Left renal cortex interstitium (tissue), 4 donors: ENCODE results near the gene GGCX. TPM values are rescaled to one million over a fixed set of nuclear protein-coding genes. Genes with fewer than 3 reads are reported as not detected.
A peak's percentile ranks its signal among the peaks of the same experiment; 100 is the strongest.
"Not testable (repeated sequence)": the region's sequence is repeated elsewhere in the genome, so short reads cannot be mapped to it uniquely, and the experiment has no call there.

Experiments used
- DNase-seq, 4 donors: peaks; one replicate each; pipeline ENCODE4 v3.0.0-alpha.2; 2013; ENCODE audit warnings: low read depth in 4 of 4, low spot score in 2 of 4, missing footprints in 1 of 4
- polyA plus RNA-seq, 4 donors: library from polyadenylated mRNA; unstranded; fragments of 120-200 nt; gene quantifications; one replicate each; pipeline ENCODE4 v1.2.1, GENCODE V29; 2013; ENCODE audit not compliant: insufficient read length in 4 of 4

The GGCX gene
- polyA plus RNA-seq, 4 donors: 42.1 to 48.1 (median 43.3) TPM

GRCh38 chr2:85544915-85545779, 16.1 kb downstream of the GGCX start:
- DNase-seq: not testable (repeated sequence)

- DNase-seq: not testable (repeated sequence)
Measured at GRCh38 chr2:85544254-85544691, 17.0 kb downstream of the GGCX start.

- no peak for DNase-seq
Measured at GRCh38 chr2:85542777-85543176, 18.5 kb downstream of the GGCX start.

- DNase-seq: no peak
Measured at GRCh38 chr2:85541753-85542457, 19.4 kb downstream of the GGCX start.

- DNase-seq: no peak
Measured at GRCh38 chr2:85541262-85541661, 20.0 kb downstream of the GGCX start.

GRCh38 chr2:85540133-85540648, 21.1 kb downstream of the GGCX start:
- no peak for DNase-seq

- peak in 3 of 4 donors; percentile 42 to 61 (median 55) for DNase-seq
Measured at GRCh38 chr2:85539361-85540132, 21.7 kb downstream of the GGCX start.

- peak; percentile 93 to 99 (median 97) for DNase-seq
Measured at GRCh38 chr2:85538507-85539360, 22.6 kb downstream of the GGCX start, which contains the start of gene MAT2A. MAT2A (plus strand) TSS chr2:85539168; CDS start chr2:85539288, 120 bp downstream.

GRCh38 chr2:85537600-85538506, 23.4 kb downstream of the GGCX start:
- DNase-seq: peak in 3 of 4 donors; percentile 43 to 65 (median 53)

- no peak for DNase-seq
Measured at GRCh38 chr2:85536479-85536878, 24.8 kb downstream of the GGCX start.

GRCh38 chr2:85534881-85535280, 26.4 kb downstream of the GGCX start:
- no peak for DNase-seq

- no peak for DNase-seq
Measured at GRCh38 chr2:85534099-85534498, 27.2 kb downstream of the GGCX start.

- no peak for DNase-seq
Measured at GRCh38 chr2:85531589-85531988, 29.7 kb downstream of the GGCX start.

- DNase-seq: no peak
Measured at GRCh38 chr2:85529809-85530208, 31.5 kb downstream of the GGCX start.

- DNase-seq: no peak
Measured at GRCh38 chr2:85528355-85528754, 32.9 kb downstream of the GGCX start.

GRCh38 chr2:85527787-85528186, 33.5 kb downstream of the GGCX start:
- no peak for DNase-seq

GRCh38 chr2:85525567-85525966, 35.7 kb downstream of the GGCX start:
- DNase-seq: no peak

GRCh38 chr2:85525029-85525428, 36.3 kb downstream of the GGCX start:
- no peak for DNase-seq
